Activated CD8-positive, alpha-beta memory T cell treated with anti-CD3 and anti-CD28 coated beads, Interleukin-2, amount 10 ng/mL, durations not matched to agents 7 days and 5 days (primary cell): ENCODE measurements around the gene ATR. TPM values are rescaled to one million over a fixed set of nuclear protein-coding genes. Genes with fewer than 3 reads are reported as not detected.

Experiments used
- ATAC-seq: fragments of 150-1000 bp; cut with Tn5 transposase; one replicate; pipeline ENCODE4 v1.10.0; 2021; ENCODE audit warnings: moderate library complexity
- CTCF ChIA-PET: fragments of 350-600 bp; sonication (Branson Sonifier 250); formaldehyde crosslinking; loops from one replicate; lab custom pipeline; 2021; ENCODE audit warnings: antibody characterized with exemption; lab: Charles Lee
- DNase-seq: peaks from one replicate; pipeline ENCODE4 v3.0.0-alpha.2; 2020
- H3K27ac Mint-ChIP-seq: one replicate; pipeline ENCODE4 v1.8.0; 2021; ENCODE audit warnings: mild to moderate bottlenecking, mixed read lengths
- H3K27me3 Mint-ChIP-seq: one replicate; pipeline ENCODE4 v1.8.0; 2021; ENCODE audit warnings: mixed read lengths
- H3K36me3 Mint-ChIP-seq: one replicate; pipeline ENCODE4 v1.8.0; 2021; ENCODE audit warnings: mild to moderate bottlenecking, mixed read lengths
- H3K4me1 Mint-ChIP-seq: one replicate; pipeline ENCODE4 v1.8.0; 2021; ENCODE audit warnings: mixed read lengths
- H3K4me3 Mint-ChIP-seq: one replicate; pipeline ENCODE4 v1.8.0; 2021; ENCODE audit warnings: mild to moderate bottlenecking, moderate library complexity, mixed read lengths
- H3K9me3 Mint-ChIP-seq: one replicate; pipeline ENCODE4 v1.8.0; 2022; ENCODE audit warnings: low read depth, mixed read lengths
- total RNA-seq, 2 experiments: library from RNA; stranded (reverse); gene quantifications; one replicate each; pipeline ENCODE4 v1.2.3, GENCODE V29; 2021

Gene ATR
- total RNA-seq, 2 experiments from 2014 or later, result 34.9 to 40.0 TPM

DNA sequence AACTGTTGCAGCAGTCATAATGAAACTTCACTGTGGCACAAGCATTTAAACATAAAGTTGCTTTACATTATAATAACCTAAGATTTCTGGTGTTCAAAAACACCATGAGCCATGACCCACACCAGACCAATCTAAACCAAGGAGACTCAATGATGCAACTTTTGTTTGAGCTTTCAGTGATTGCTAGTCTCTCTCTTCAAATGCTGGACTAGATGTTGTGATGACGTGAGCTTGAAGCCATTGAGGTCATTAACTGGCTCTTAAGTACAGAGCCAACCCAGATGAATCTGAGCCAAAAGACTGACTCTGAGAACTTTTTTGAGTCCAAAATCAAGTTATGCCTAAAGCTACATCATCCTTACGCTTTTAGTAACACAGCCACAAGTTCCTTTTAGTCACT, 36.5 kb downstream of the ATR start:
- ATAC-seq (no peak), DNase-seq (no peak)
- no peaks in the 10 kb centered on the region for H3K27me3 Mint-ChIP-seq
- H3K27ac Mint-ChIP-seq, result no peak overlapping the region
- peaks cover 3% of the 10 kb centered on the region for H3K4me1 Mint-ChIP-seq
- no peak overlapping the region for H3K4me3 Mint-ChIP-seq
- CTCF ChIA-PET, result interaction anchor here (0.7 to 1.6 kb wide), 2 partner anchors 7 to 14 kb away, joined by 3 read pairs; no protein-coding TSS in a partner anchor
- H3K36me3 Mint-ChIP-seq, result peaks cover 21% of the 10 kb centered on the region
- H3K9me3 Mint-ChIP-seq, result no peaks in the 10 kb centered on the region

DNA sequence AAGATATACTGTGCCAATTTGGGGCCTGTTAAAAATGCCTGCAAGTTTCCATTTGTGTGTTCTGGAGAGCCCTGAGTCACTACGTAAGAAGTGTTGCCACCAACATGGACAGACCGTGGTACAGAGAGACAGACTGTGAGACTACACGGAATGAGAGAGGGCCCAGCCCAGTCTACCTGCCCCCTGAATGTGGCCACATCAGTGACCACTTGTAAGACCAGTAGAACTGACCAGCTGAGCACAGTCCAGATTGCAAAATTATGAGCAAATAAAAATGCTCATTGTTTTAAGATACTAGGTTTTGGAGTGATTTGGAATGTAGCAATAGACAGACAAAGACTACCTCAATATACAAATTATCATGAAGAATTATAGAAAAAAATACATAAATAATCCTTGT, 42.0 kb downstream of the ATR start:
- Mint-ChIP-seq H3K27ac (no peak overlapping the region), H3K4me1 (no peaks in the 10 kb centered on the region), H3K4me3 (no peak overlapping the region), H3K9me3 (no peaks in the 10 kb centered on the region), H3K36me3 (peaks cover 38% of the 10 kb centered on the region), H3K27me3 (no peaks in the 10 kb centered on the region)
- no peak for DNase-seq
- CTCF ChIA-PET, result no interaction called here
- no peak for ATAC-seq

DNA sequence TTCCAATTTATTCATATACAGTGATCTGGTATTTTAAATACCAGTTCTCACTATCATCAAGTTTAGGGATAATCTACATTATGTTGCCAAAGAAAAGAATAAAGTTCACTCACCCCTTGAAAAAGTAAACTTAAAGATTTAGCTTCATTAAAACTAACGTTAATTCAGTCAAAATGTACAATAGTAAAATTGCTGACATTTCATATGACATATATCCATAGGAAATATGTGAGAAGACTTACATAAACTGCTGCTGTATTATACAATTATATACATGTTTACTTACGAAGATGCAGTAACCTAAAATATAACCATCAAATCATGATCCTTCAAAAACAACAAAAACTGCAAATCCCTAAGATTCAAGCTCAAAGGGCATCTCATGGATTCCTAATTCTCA, 44.0 kb downstream of the ATR start:
- DNase-seq (no peak), ATAC-seq (no peak)
- Mint-ChIP-seq H3K4me3 (no peak overlapping the region), H3K9me3 (no peaks in the 10 kb centered on the region), H3K27me3 (no peaks in the 10 kb centered on the region), H3K36me3 (peaks cover 47% of the 10 kb centered on the region), H3K4me1 (peaks cover 11% of the 10 kb centered on the region), H3K27ac (no peak overlapping the region)
- CTCF ChIA-PET, result interaction anchor here (1.5 kb wide), 1 partner anchor 8 kb away, joined by 3 read pairs; no protein-coding TSS in a partner anchor

DNA sequence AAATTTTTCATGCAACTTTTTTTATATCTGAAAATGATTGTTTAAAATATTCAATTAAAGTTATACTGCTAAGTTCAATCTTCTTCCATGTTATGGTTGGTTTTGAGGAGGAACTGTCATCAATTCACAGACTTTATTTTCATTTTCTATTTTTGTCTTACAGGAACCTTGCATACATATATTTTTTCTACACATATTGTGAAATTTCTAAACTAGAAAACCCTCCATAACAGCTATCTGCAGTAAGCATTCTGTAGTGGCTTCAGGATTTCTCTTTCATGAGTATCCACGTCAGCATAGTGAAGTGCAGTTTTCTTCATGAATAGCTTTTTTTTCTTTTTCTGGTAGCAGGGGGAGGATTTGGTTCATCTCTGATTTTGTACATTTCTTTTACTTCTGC, 48.2 kb downstream of the ATR start:
- Mint-ChIP-seq H3K4me1 (peaks cover 11% of the 10 kb centered on the region), H3K36me3 (peaks cover 45% of the 10 kb centered on the region), H3K9me3 (no peaks in the 10 kb centered on the region), H3K27me3 (no peaks in the 10 kb centered on the region), H3K27ac (peak overlapping the region; percentile 77), H3K4me3 (no peak overlapping the region)
- ATAC-seq (no peak), DNase-seq (no peak)
- CTCF ChIA-PET, result interaction anchor here (1.8 kb wide), 1 partner anchor 18 kb away, joined by 3 read pairs; no protein-coding TSS in a partner anchor

DNA sequence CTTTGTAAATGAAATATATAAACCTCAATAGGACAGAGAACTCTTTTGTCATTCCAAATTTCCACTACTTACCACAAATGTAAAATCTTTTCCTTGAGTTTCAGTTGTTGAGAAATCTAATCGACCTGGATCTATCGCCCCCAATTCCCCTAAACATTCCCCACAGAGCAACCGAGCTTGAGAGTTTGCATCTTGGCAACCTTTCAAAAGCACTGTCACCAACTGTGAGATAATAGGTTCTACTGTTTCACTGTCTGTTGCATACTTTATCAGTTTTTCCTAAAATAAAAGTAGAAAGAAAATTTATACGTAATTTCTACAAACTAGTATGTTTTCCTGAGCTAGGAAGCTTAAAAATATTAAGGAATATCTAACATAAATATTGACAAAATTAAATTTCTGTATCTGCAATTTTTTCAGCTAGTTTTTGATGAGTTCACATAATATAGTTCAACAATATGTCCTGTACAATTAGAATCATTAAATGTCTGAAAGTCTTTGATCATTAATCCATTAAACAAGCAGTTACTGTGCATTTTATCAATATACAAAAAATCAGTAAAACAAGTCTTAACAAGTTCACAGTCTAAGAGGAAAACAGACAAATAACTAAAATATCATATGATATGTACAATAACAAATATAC, 54.5 kb downstream of the ATR start:
- peaks cover 5% of the 10 kb centered on the region for H3K4me1 Mint-ChIP-seq
- no peaks in the 10 kb centered on the region for H3K27me3 Mint-ChIP-seq
- no peak overlapping the region for H3K4me3 Mint-ChIP-seq
- H3K9me3 Mint-ChIP-seq, result no peaks in the 10 kb centered on the region
- ATAC-seq, result no peak
- CTCF ChIA-PET, result interaction anchor here (1.7 kb wide), 1 partner anchor 15 kb away, joined by 5 read pairs; no protein-coding TSS in a partner anchor
- DNase-seq, result no peak
- H3K36me3 Mint-ChIP-seq, result peaks cover 28% of the 10 kb centered on the region
- no peak overlapping the region for H3K27ac Mint-ChIP-seq

DNA sequence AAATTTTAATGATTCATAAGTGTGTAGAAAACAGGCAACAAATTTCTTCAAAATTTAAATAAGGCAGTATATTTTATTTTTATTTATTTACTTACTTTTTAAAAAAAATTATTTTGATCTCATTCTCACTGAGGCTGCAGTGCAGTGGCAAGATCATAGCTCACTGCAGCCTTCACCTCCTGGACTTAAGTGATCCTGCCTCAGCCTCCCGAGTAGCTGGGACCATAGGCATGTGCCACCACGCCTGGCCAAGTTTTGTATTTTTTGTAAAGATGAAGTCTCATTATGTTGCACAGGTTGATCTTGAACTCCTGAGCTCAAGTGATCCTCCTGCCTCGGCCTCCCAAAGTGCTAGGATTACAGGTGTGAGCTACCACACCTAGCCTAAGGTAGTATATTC, 69.5 kb downstream of the ATR start:
- ATAC-seq, result no peak
- peaks cover 41% of the 10 kb centered on the region for H3K36me3 Mint-ChIP-seq
- H3K4me1 Mint-ChIP-seq, result peaks cover 18% of the 10 kb centered on the region
- CTCF ChIA-PET, result interaction anchor here (0.7 to 1.9 kb wide), 4 partner anchors 12 to 284 kb away, joined by 3 to 5 read pairs (median 4); no protein-coding TSS in a partner anchor
- no peaks in the 10 kb centered on the region for H3K27me3 Mint-ChIP-seq
- H3K9me3 Mint-ChIP-seq, result no peaks in the 10 kb centered on the region
- no peak for DNase-seq
- H3K4me3 Mint-ChIP-seq, result peak overlapping the region; percentile 79
- H3K27ac Mint-ChIP-seq, result peak overlapping the region; percentile 94

DNA sequence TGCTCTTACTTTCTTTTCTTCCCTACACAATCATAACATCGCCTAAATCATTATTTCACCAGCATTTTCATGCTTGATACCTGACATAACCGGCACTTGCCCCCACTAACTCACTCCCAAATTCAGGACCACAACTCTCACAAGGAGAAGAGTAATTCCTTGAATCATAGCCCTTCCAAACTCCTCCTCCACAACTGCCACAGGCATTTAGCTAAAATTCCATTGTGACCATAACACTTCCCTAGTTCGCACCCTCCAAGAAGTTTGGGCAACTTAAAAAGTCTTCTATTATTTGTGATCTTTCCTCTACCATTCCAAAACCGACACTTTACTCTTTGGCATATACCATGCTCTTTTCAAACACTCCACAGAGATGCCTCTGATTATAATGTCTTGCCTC, 71.3 kb downstream of the ATR start:
- peaks cover 45% of the 10 kb centered on the region for H3K36me3 Mint-ChIP-seq
- H3K4me1 Mint-ChIP-seq, result peaks cover 18% of the 10 kb centered on the region
- no peak for DNase-seq
- H3K4me3 Mint-ChIP-seq, result no peak overlapping the region
- no peaks in the 10 kb centered on the region for H3K27me3 Mint-ChIP-seq
- peak overlapping the region; percentile 53 for H3K27ac Mint-ChIP-seq
- CTCF ChIA-PET, result interaction anchor here (0.6 to 1.2 kb wide), 2 partner anchors 70 to 923 kb away, joined by 3 read pairs; no protein-coding TSS in a partner anchor
- H3K9me3 Mint-ChIP-seq, result peaks cover 2% of the 10 kb centered on the region
- no peak for ATAC-seq

DNA sequence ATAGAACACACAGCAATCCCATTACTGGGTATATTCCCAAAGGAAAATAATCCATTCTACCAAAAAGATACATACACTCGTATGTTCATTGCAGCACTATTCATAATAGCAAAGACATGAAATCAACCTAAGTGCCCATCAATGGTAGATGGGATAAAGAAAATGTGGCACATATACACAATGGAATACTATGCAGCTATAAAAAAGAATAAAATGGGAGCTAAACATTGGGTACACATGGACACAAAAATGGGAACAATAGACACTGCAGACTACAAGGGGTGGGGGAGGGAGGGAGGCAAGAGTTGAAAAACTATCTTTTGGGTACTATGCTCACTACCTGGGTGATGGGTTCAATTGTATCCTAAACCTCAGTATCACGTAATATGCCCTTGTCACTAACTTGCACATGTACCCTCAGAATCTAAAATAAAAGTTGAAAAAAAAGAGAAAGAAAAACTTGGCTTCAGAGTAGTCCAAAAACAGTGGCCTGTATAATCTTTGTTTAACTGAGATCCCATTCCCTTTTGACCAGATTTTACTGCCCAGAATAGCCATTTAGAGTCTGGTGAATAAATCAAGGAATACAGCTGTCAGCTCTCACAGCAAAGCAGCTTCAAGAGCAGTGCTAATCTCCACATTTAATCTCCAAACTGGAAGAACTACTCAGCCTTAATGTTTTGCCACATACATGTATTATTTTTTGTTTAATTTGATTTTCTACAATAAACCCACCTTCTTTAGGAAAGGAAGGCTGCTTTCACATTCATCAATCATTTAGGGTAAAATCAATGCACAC, 76.1 kb downstream of the ATR start:
- DNase-seq, result no peak
- Mint-ChIP-seq H3K9me3 (peaks cover 3% of the 10 kb centered on the region), H3K36me3 (peaks cover 51% of the 10 kb centered on the region), H3K27me3 (no peaks in the 10 kb centered on the region), H3K4me3 (no peak overlapping the region), H3K4me1 (peaks cover 12% of the 10 kb centered on the region), H3K27ac (no peak overlapping the region)
- CTCF ChIA-PET, result no interaction called here
- ATAC-seq, result no peak

DNA sequence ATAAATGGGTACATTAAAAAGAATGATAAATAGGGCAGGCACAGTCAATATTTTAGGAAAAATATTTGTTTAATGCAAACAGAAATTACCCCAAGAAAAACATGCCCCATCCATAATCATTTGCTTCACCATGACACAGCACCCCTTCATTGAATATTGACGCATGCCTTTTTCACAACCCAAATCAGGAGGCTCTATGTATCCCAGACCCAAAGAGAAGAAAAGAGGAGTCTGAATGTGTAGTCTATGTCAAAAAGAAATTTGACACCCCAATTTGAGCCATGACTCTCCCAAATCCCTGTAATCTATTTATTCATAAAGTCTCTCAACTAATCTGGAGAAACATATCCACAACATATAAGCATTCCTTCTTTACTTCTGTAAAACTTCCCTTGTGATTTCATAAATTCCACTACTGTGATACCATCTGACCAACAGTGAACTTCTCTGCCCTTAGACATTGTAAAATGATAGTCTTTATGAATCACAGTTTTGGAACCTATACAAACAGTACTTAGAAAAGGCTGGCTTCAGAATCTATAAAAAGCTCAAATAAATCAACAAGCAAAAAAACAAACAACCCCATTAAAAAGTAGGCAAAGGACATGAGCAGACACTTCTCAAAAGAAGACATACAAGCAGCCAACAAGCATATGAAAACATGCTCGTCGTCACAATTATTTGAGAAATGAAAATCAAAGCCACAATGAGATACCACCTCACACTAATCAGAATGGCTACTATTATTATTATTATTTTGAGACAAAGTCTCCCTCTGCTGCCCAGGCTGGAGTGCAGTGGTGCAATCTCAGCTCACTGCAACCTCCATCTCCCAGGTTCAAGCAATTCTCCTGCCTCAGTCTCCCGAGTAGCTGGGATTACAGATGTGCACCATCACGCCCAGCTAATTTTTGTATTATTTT, 77.3 kb downstream of the ATR start:
- Mint-ChIP-seq H3K4me3 (no peak overlapping the region), H3K36me3 (peaks cover 50% of the 10 kb centered on the region), H3K9me3 (peaks cover 3% of the 10 kb centered on the region), H3K27ac (peak overlapping the region; percentile 44), H3K4me1 (peaks cover 5% of the 10 kb centered on the region), H3K27me3 (no peaks in the 10 kb centered on the region)
- CTCF ChIA-PET, result no interaction called here
- ATAC-seq (no peak), DNase-seq (no peak)

DNA sequence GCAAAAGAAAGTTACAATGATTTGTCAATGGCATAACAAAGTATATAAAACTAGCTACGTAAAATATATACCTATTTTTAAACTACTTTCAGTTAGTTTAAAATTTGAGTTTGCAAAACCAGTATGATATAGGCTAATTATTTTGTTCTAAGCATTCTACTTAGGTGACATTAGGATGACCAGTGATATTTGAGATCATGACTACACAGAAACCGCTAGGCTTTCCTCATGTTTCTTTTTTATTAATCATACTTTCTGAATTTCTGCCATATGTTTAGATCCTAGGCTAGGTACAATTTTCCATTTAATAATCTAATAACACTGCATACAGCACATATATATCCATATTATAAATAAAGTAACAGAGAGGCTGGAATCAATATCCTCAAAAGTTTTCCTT, 78.3 kb downstream of the ATR start:
- ATAC-seq (no peak), DNase-seq (no peak)
- Mint-ChIP-seq H3K27me3 (no peaks in the 10 kb centered on the region), H3K27ac (no peak overlapping the region), H3K4me3 (no peak overlapping the region), H3K9me3 (peaks cover 3% of the 10 kb centered on the region), H3K36me3 (peaks cover 48% of the 10 kb centered on the region), H3K4me1 (peaks cover 2% of the 10 kb centered on the region)
- CTCF ChIA-PET, result no interaction called here

DNA sequence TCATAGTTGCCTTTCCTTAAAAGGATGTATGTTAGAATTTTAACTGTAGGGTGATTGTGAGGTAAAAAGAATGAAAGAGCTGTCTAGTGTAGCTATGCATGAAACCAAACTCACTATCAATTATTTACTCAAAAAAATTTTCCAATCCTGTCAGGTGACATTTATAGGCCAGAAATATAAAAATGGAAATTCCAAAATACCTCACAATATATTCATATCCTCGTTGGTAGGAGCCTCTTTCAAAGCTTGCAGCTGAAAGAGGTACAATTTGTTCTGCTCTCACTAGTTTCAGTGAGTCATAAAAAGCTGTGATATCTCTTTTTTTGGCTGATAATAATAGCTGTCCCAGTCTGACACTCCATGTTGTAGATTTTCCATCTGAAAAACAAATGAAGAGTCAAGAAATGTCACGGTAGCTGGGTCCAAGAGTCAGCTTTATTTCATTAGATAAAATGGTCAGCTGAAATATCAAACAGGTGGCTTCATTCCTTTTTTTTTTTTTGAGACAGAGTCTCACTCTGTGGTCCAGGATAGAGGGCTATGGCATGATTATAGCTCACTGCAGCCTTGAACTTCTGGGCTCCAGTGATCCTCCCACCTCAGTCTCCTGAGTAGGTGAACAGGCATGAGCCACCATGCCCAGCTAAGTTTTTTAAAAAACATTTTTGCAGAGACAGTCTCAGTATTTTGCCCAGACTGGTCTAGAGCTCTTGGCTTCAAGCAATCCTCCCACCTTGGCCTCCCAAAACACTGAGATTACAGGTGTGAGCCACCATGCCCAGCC, 79.9 kb downstream of the ATR start:
- Mint-ChIP-seq H3K4me1 (peaks cover 2% of the 10 kb centered on the region), H3K27me3 (no peaks in the 10 kb centered on the region), H3K36me3 (peaks cover 53% of the 10 kb centered on the region), H3K9me3 (peaks cover 3% of the 10 kb centered on the region), H3K27ac (no peak overlapping the region), H3K4me3 (no peak overlapping the region)
- CTCF ChIA-PET, result interaction anchor here (0.8 kb wide), 1 partner anchor 80 kb away, joined by 3 read pairs; the partner anchor contains the start of gene ATR
- no peak for ATAC-seq
- DNase-seq, result no peak

DNA sequence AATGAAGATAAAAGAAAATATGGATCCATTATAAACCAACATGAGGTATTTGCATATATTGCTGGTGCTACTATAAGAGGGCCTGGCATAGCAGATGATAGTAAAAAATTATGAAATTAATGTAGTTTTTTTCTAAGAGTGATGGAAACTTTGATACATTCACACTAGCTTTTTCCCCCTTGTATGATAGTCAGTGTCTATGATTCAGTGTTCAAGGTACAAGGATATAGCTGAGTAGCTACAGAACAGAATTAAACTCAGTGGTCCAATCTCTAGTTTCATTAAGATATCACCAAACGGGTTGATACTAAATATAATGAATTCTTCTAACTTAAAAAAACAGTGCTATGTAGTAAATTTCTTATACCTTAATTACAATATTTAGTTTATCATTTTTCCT, 80.8 kb downstream of the ATR start:
- ATAC-seq (no peak), DNase-seq (no peak)
- Mint-ChIP-seq H3K9me3 (peaks cover 3% of the 10 kb centered on the region), H3K4me3 (no peak overlapping the region), H3K27ac (no peak overlapping the region), H3K27me3 (no peaks in the 10 kb centered on the region), H3K36me3 (peaks cover 53% of the 10 kb centered on the region), H3K4me1 (peaks cover 2% of the 10 kb centered on the region)
- CTCF ChIA-PET, result no interaction called here
